HCT116 (cell line): ENCODE results near the gene TEX29.

Experiments used
- ELF1 ChIP-seq: IDR thresholded peaks from 2 replicates; pipeline ENCODE4 v1.6.1; 2012; ENCODE audit warnings: low read depth, borderline replicate concordance
- EZH2 ChIP-seq: fragments of 200-600 bp; sonication (generic); IDR thresholded peaks from 2 replicates; pipeline ENCODE4 v1.6.1; 2017; ENCODE audit warnings: antibody characterized with exemption, mixed run types
- EZH2phosphoT487 ChIP-seq: fragments of 200-600 bp; IDR thresholded peaks from 2 replicates; pipeline ENCODE4 v1.6.1; 2018; ENCODE audit warnings: antibody characterized with exemption, borderline replicate concordance
- JUND ChIP-seq: IDR thresholded peaks from 2 replicates; pipeline ENCODE4 v1.6.1; 2012
- POLR2A ChIP-seq: IDR thresholded peaks from 2 replicates; pipeline ENCODE4 v1.7.0; 2011; ENCODE audit warnings: borderline replicate concordance; ENCODE audit not compliant: insufficient read depth, insufficient read length; ENCODE audit errors: extremely low read depth
- POLR2AphosphoS5 ChIP-seq: IDR thresholded peaks from 2 replicates; pipeline ENCODE4 v1.6.1; 2011; ENCODE audit warnings: mild to moderate bottlenecking, low read depth, low read length, moderate library complexity
- SIN3A ChIP-seq: IDR thresholded peaks from 2 replicates; pipeline ENCODE4 v1.6.1; 2012; ENCODE audit warnings: low read depth
- SP1 ChIP-seq: IDR thresholded peaks from 2 replicates; pipeline ENCODE4 v1.6.1; 2012; ENCODE audit warnings: low read depth
- YY1 ChIP-seq: IDR thresholded peaks from 2 replicates; pipeline ENCODE4 v1.6.1; 2011; ENCODE audit warnings: low read length, low read depth, moderate library complexity, mild to moderate bottlenecking; ENCODE audit not compliant: insufficient replicate concordance; ENCODE audit errors: extremely low read depth
- ZFX ChIP-seq: fragments of 450-650 bp; IDR thresholded peaks from 2 replicates; pipeline ENCODE4 v1.6.1; 2017
- TF ChIP-seq, protein P1 (sequence below): IDR thresholded peaks from 2 replicates; pipeline ENCODE4 v1.6.1; 2012; ENCODE audit warnings: low read depth
- TF ChIP-seq, protein P2 (sequence below), 3 experiments: fragments of 200-600 bp in 1 of 3; sonication (generic) in 1 of 3; IDR thresholded peaks in 2 of 3; conservative IDR thresholded peaks in 1 of 3; 2 replicates each; pipeline ENCODE4 v1.5.1; 2012 to 2017; ENCODE audit warnings: low read depth in 2 of 3, low read length in 2 of 3, antibody characterized with exemption in 1 of 3, borderline replicate concordance in 1 of 3, control low read depth in 1 of 3, mild to moderate bottlenecking in 1 of 3, mixed read lengths in 1 of 3, mixed run types in 1 of 3, moderate library complexity in 1 of 3; ENCODE audit not compliant: insufficient read depth in 1 of 3
- TF ChIP-seq, protein P3 (sequence below): IDR thresholded peaks from 2 replicates; pipeline ENCODE4 v1.6.1; 2012

DNA sequence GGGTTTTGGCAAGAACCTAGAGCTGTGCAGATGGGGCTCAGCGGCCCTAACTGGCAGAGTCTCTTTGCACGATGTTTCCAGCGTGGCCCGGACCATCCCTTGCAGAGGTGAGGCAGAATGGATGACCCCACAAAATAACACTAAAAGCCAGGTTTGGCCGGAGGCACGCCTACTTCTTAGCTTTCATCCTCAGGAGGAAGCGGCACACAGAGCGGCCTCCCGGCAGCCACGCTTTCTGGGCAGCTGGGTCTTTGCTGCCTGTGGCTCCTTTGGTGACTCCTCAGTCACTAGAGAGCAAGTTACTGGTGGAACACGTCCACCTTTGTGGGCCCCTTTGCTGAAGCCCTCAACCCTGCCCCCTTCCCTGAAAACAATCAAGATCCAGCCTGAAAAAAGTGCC lies 25.2 kb downstream of the TEX29 start:
- TF ChIP-seq, protein P1, sequence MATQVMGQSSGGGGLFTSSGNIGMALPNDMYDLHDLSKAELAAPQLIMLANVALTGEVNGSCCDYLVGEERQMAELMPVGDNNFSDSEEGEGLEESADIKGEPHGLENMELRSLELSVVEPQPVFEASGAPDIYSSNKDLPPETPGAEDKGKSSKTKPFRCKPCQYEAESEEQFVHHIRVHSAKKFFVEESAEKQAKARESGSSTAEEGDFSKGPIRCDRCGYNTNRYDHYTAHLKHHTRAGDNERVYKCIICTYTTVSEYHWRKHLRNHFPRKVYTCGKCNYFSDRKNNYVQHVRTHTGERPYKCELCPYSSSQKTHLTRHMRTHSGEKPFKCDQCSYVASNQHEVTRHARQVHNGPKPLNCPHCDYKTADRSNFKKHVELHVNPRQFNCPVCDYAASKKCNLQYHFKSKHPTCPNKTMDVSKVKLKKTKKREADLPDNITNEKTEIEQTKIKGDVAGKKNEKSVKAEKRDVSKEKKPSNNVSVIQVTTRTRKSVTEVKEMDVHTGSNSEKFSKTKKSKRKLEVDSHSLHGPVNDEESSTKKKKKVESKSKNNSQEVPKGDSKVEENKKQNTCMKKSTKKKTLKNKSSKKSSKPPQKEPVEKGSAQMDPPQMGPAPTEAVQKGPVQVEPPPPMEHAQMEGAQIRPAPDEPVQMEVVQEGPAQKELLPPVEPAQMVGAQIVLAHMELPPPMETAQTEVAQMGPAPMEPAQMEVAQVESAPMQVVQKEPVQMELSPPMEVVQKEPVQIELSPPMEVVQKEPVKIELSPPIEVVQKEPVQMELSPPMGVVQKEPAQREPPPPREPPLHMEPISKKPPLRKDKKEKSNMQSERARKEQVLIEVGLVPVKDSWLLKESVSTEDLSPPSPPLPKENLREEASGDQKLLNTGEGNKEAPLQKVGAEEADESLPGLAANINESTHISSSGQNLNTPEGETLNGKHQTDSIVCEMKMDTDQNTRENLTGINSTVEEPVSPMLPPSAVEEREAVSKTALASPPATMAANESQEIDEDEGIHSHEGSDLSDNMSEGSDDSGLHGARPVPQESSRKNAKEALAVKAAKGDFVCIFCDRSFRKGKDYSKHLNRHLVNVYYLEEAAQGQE = no peak
- TF ChIP-seq, protein P2, sequence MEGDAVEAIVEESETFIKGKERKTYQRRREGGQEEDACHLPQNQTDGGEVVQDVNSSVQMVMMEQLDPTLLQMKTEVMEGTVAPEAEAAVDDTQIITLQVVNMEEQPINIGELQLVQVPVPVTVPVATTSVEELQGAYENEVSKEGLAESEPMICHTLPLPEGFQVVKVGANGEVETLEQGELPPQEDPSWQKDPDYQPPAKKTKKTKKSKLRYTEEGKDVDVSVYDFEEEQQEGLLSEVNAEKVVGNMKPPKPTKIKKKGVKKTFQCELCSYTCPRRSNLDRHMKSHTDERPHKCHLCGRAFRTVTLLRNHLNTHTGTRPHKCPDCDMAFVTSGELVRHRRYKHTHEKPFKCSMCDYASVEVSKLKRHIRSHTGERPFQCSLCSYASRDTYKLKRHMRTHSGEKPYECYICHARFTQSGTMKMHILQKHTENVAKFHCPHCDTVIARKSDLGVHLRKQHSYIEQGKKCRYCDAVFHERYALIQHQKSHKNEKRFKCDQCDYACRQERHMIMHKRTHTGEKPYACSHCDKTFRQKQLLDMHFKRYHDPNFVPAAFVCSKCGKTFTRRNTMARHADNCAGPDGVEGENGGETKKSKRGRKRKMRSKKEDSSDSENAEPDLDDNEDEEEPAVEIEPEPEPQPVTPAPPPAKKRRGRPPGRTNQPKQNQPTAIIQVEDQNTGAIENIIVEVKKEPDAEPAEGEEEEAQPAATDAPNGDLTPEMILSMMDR (IDR thresholded peaks at IDR 0.05 in 2 of 3, conservative IDR thresholded peaks at IDR 0.05 in 1 of 3; ENCODE audit: borderline replicate concordance in 1 of 3, insufficient read depth in 1 of 3, low read depth in 2 of 3, low read length in 2 of 3) = no peak
- TF ChIP-seq SIN3A (no peak), YY1 (no peak), POLR2AphosphoS5 (no peak), JUND (no peak), ZFX (no peak), ELF1 (no peak), SP1 (no peak), EZH2 (no peak), POLR2A (no peak), EZH2phosphoT487 (no peak)
- TF ChIP-seq, protein P3, sequence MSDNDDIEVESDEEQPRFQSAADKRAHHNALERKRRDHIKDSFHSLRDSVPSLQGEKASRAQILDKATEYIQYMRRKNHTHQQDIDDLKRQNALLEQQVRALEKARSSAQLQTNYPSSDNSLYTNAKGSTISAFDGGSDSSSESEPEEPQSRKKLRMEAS = no peak
